GM12878 (cell line): Measurements from ENCODE around the gene RAPGEF6. TPM values are rescaled to one million over a fixed set of nuclear protein-coding genes. Genes with fewer than 3 reads are reported as not detected.
A peak's percentile ranks its signal among the peaks of the same experiment; 100 is the strongest.

Source experiments
- CHD4 ChIP-seq: fragments of 200-600 bp; sonication (generic); IDR thresholded peaks from 2 replicates; pipeline ENCODE4 v1.6.1; 2016; ENCODE audit warnings: mild to moderate bottlenecking
- CUX1 ChIP-seq: IDR thresholded peaks from 2 replicates; pipeline ENCODE4 v1.6.1; 2012; ENCODE audit warnings: improper control_type of control experiment, low read depth, low read length; ENCODE audit not compliant: insufficient replicate concordance
- IKZF2 ChIP-seq, 2 experiments: fragments of 450-650 bp; IDR thresholded peaks; 2 replicates each; pipeline ENCODE4 v1.6.1; 2017; ENCODE audit warnings: mild to moderate bottlenecking in 2 of 2, moderate library complexity in 2 of 2
- IRF4 ChIP-seq: IDR thresholded peaks from 2 replicates; pipeline ENCODE4 v1.6.1; 2011; ENCODE audit warnings: low read depth, low read length
- KAT2A ChIP-seq: conservative IDR thresholded peaks from 2 replicates; pipeline ENCODE4 v1.6.1; 2011; ENCODE audit warnings: low read depth, low read length; ENCODE audit not compliant: control insufficient read depth
- KDM1A ChIP-seq: fragments of 200-600 bp; sonication (generic); IDR thresholded peaks from 2 replicates; pipeline ENCODE4 v1.6.1; 2016; ENCODE audit warnings: borderline replicate concordance
- MYC ChIP-seq: IDR thresholded peaks from 2 replicates; pipeline ENCODE4 v1.6.1; 2011; ENCODE audit warnings: mild to moderate bottlenecking, low read length, moderate library complexity, inconsistent platforms; ENCODE audit not compliant: insufficient read depth, insufficient replicate concordance, insufficient read length, severe bottlenecking
- NBN ChIP-seq: fragments of 450-650 bp; IDR thresholded peaks from 2 replicates; pipeline ENCODE4 v1.6.1; 2016
- NFIC ChIP-seq: IDR thresholded peaks from 2 replicates; pipeline ENCODE4 v1.6.1; 2012; ENCODE audit warnings: low read depth, mild to moderate bottlenecking, inconsistent platforms, low read length, moderate library complexity
- NKRF ChIP-seq: fragments of 450-650 bp; conservative IDR thresholded peaks from 2 replicates; pipeline ENCODE4 v1.6.1; 2017; ENCODE audit warnings: mild to moderate bottlenecking, moderate library complexity
- NR2F1 ChIP-seq: fragments of 450-650 bp; conservative IDR thresholded peaks from 2 replicates; pipeline ENCODE4 v1.6.1; 2017; ENCODE audit warnings: mild to moderate bottlenecking
- POU2F2 ChIP-seq: IDR thresholded peaks from 3 replicates; pipeline ENCODE4 v1.6.1; 2011; ENCODE audit warnings: low read depth, mild to moderate bottlenecking, low read length, borderline replicate concordance
- RBBP5 ChIP-seq: fragments of 200-600 bp; sonication (generic); conservative IDR thresholded peaks from 2 replicates; pipeline ENCODE4 v1.6.1; 2016
- RCOR1 ChIP-seq: conservative IDR thresholded peaks from 2 replicates; pipeline ENCODE4 v1.6.1; 2012; ENCODE audit warnings: low read depth, low read length, improper control_type of control experiment
- REST ChIP-seq: IDR thresholded peaks from 2 replicates; pipeline ENCODE4 v1.6.1; 2012; ENCODE audit warnings: mild to moderate bottlenecking, low read depth, low read length
- SIX5 ChIP-seq: IDR thresholded peaks from 2 replicates; pipeline ENCODE4 v1.6.1; 2011; ENCODE audit warnings: mild to moderate bottlenecking, low read depth, low read length, moderate library complexity; ENCODE audit not compliant: severe bottlenecking
- SMC3 ChIP-seq: IDR thresholded peaks from 2 replicates; pipeline ENCODE4 v1.6.1; 2011; ENCODE audit warnings: low read length, improper control_type of control experiment, borderline replicate concordance
- SREBF2 ChIP-seq: IDR thresholded peaks from 2 replicates; pipeline ENCODE4 v1.6.1; 2012; ENCODE audit warnings: mild to moderate bottlenecking, low read length
- SUPT20H ChIP-seq: IDR thresholded peaks from 2 replicates; pipeline ENCODE4 v1.6.1; 2011; ENCODE audit warnings: low read depth, mild to moderate bottlenecking, low read length, moderate library complexity, borderline replicate concordance; ENCODE audit not compliant: control insufficient read depth
- WRNIP1 ChIP-seq: IDR thresholded peaks from 2 replicates; pipeline ENCODE4 v1.6.1; 2011; ENCODE audit warnings: low read depth, low read length, improper control_type of control experiment, borderline replicate concordance
- ZNF622 ChIP-seq: fragments of 450-650 bp; IDR thresholded peaks from 2 replicates; pipeline ENCODE4 v1.6.1; 2017; ENCODE audit warnings: mild to moderate bottlenecking, inconsistent platforms
- polyA plus RNA-seq, 11 experiments: library from polyadenylated mRNA; depleted of rRNA in 4 of 11; unstranded in 6 of 11; stranded (reverse) in 5 of 11; fragments of >200 nt; fragmentation: Nextera tagmentation in 4 of 11; fragmentation: Illumina TruSeq in 1 of 11; extraction: Ambion mirVana in 4 of 11; extraction: Trizol in 1 of 11; gene quantifications; 1 replicate in 1 of 11; 2 replicates in 10 of 11; pipeline versions ENCODE4 v1.2.1 to v1.2.3, GENCODE V29; 2011 to 2016; ENCODE audit warnings: inconsistent platforms in 2 of 11, missing spikeins in 2 of 11, low read depth in 1 of 11
- total RNA-seq, 4 experiments: library from RNA; depleted of rRNA in 3 of 4; stranded (reverse); fragments of >200 nt in 3 of 4; fragmentation: Illumina TruSeq in 1 of 4; extraction: Trizol in 1 of 4; gene quantifications; 2 replicates each; pipeline versions ENCODE4 v1.2.1 to v1.2.3, GENCODE V29; 2013 to 2021

The RAPGEF6 gene
- total and polyA plus RNA-seq, 10 of the 15 experiments (the other 5 are each of a cell fraction or from before 2014, with no cell fraction given): 2.9 to 24.0 (median 14.2) TPM

GRCh38 chr5:131634996-131635683 lies at the start of gene RAPGEF6 (continued):
- TF ChIP-seq REST (peak; percentile 19; the same call in 1 of the 2 replicates), RBBP5 (no peak), KDM1A (no peak), WRNIP1 (no peak), IRF4 (peak; percentile 29; the same call in 1 of the 2 replicates), SREBF2 (no peak), NBN (peak; percentile 65), MYC (no peak), POU2F2 (peak; percentile 67), NKRF (peak; percentile 96), RCOR1 (no peak; the same call in 1 of the 2 replicates), CUX1 (no peak), NFIC (0 out of 2 replicates have a peak, but pooled peaks have one; percentile 38), SMC3 (peak; percentile 8; the same call in 1 of the 2 replicates), CHD4 (no peak), SIX5 (no peak), NR2F1 (peak; percentile 90), SUPT20H (no peak), KAT2A (no peak), IKZF2 (IDR thresholded peaks at IDR 0.05) (peak; percentile 65 to 72), ZNF622 (no peak)
